Loucy (cell line): ENCODE measurements around the gene ACSL5.

ENCODE experiments used
- EZH2phosphoT487 ChIP-seq: fragments of 200-600 bp; IDR thresholded peaks from 2 replicates; pipeline ENCODE4 v1.6.1; 2018; ENCODE audit warnings: antibody characterized with exemption, mild to moderate bottlenecking, moderate library complexity, borderline replicate concordance
- TF ChIP-seq, protein P1 (sequence below): fragments of 200-600 bp; sonication (generic); conservative IDR thresholded peaks from 2 replicates; pipeline ENCODE4 v1.5.1; 2014; ENCODE audit warnings: mild to moderate bottlenecking, antibody characterized with exemption, low read length

DNA sequence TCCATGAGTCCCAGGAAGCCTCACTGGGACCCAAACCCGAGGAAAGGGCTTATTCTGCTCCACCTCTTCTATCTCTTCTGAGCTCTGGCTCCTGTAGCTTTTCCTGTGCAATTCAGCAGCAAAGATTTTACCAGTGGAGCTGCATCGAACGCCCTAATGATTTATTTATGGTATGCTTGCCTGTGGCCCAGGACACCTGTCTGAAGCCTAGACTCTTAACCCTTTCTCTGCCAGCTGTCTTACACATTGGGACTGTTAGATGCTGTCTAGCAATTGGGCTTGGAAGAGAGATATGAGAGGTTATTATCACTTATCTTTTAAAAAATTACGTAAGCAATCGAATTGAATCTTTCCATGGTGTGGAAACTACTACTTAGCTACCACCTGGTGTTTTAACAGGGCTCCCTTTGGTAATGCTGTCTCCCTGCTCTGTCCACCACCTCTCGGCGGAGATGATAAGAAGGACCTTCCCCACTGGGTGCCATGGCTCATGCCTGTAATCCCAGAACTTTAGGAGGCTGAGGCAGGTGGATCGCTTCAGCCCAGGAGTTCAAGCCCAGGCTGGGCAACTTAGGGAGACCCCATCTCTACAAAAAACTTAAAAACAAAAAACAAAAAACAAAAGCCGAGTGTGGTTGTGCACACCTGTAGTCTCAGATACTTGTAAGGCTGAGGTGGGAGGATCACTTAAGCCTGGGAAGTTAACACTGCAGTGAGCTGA, 8.8 kb downstream of the ACSL5 start:
- TF ChIP-seq, protein P1, sequence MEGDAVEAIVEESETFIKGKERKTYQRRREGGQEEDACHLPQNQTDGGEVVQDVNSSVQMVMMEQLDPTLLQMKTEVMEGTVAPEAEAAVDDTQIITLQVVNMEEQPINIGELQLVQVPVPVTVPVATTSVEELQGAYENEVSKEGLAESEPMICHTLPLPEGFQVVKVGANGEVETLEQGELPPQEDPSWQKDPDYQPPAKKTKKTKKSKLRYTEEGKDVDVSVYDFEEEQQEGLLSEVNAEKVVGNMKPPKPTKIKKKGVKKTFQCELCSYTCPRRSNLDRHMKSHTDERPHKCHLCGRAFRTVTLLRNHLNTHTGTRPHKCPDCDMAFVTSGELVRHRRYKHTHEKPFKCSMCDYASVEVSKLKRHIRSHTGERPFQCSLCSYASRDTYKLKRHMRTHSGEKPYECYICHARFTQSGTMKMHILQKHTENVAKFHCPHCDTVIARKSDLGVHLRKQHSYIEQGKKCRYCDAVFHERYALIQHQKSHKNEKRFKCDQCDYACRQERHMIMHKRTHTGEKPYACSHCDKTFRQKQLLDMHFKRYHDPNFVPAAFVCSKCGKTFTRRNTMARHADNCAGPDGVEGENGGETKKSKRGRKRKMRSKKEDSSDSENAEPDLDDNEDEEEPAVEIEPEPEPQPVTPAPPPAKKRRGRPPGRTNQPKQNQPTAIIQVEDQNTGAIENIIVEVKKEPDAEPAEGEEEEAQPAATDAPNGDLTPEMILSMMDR: no peak
- TF ChIP-seq EZH2phosphoT487: no peak
